Gastrocnemius medialis (tissue), 4 donors: ENCODE results near the gene GARNL3.

ENCODE experiments used
- CTCF ChIP-seq, 5 experiments: fragments of 450-650 bp in 3 of 5; fragments of 200-600 bp in 2 of 5; sonication (generic) in 2 of 5; IDR thresholded peaks in 4 of 5; conservative IDR thresholded peaks in 1 of 5; 1 replicate in 4 of 5; 2 replicates in 1 of 5; pipeline ENCODE4 v1.5.1; 2016 to 2019; ENCODE audit warnings: antibody characterized with exemption in 5 of 5, mild to moderate bottlenecking in 3 of 5, moderate library complexity in 3 of 5
- POLR2A ChIP-seq, 2 donors: fragments of 450-650 bp; IDR thresholded peaks; one replicate each; pipeline ENCODE4 v1.6.1; 2017; ENCODE audit warnings: antibody characterized with exemption in 2 of 2, mild to moderate bottlenecking in 2 of 2, moderate library complexity in 2 of 2

GRCh38 chr9:127344368-127345000 lies 79.9 kb downstream of the GARNL3 start:
- no peak for TF ChIP-seq CTCF (IDR thresholded peaks at IDR 0.05 in 4 of 5, conservative IDR thresholded peaks at IDR 0.05 in 1 of 5)
- no peak for TF ChIP-seq POLR2A (IDR thresholded peaks at IDR 0.05)
